H9 (cell line): ENCODE results near the gene CAMTA1. TPM values are rescaled to one million over a fixed set of nuclear protein-coding genes. Genes with fewer than 3 reads are reported as not detected.
"Not testable (repeated sequence)": the region's sequence is repeated elsewhere in the genome, so short reads cannot be mapped to it uniquely, and the experiment has no call there.

Source experiments
- DNase-seq: peaks from one replicate; pipeline ENCODE4 v3.0.0-alpha.2; 2017
- H2AFZ ChIP-seq: one replicate; pipeline ENCODE4 v1.6.1; 2013; ENCODE audit warnings: mild to moderate bottlenecking, low read length, control low read depth, moderate library complexity
- H2AK5ac ChIP-seq: 2 replicates; pipeline ENCODE4 v1.6.1; 2013; ENCODE audit warnings: low read length, control low read depth, mixed read lengths; ENCODE audit not compliant: insufficient read length
- H2BK120ac ChIP-seq: one replicate; pipeline ENCODE4 v1.6.1; 2013; ENCODE audit warnings: low read depth, mild to moderate bottlenecking, low read length, control low read depth, inconsistent platforms; ENCODE audit not compliant: poor library complexity, severe bottlenecking
- H2BK12ac ChIP-seq: 2 replicates; pipeline ENCODE4 v1.6.1; 2013; ENCODE audit warnings: low read length, control low read depth, mixed read lengths, low read depth; ENCODE audit not compliant: insufficient read length
- H2BK15ac ChIP-seq: 2 replicates; pipeline ENCODE4 v1.6.1; 2013; ENCODE audit warnings: low read depth, low read length, control low read depth
- H2BK20ac ChIP-seq: one replicate; pipeline ENCODE4 v1.6.1; 2013; ENCODE audit warnings: low read depth, mild to moderate bottlenecking, low read length, control low read depth, inconsistent platforms; ENCODE audit not compliant: poor library complexity, severe bottlenecking
- H2BK5ac ChIP-seq: 2 replicates; pipeline ENCODE4 v1.6.1; 2013; ENCODE audit warnings: low read length, control low read depth, mixed read lengths; ENCODE audit not compliant: insufficient read length
- H3K14ac ChIP-seq: 2 replicates; pipeline ENCODE4 v1.6.1; 2013; ENCODE audit warnings: low read length, control low read depth; ENCODE audit not compliant: insufficient read depth
- H3K18ac ChIP-seq: 2 replicates; pipeline ENCODE4 v1.6.1; 2013; ENCODE audit warnings: low read depth, mild to moderate bottlenecking, mixed read lengths, low read length, control low read depth; ENCODE audit not compliant: insufficient read length
- H3K23ac ChIP-seq: 2 replicates; pipeline ENCODE4 v1.6.1; 2013; ENCODE audit warnings: low read length, control low read depth, mixed read lengths, low read depth; ENCODE audit not compliant: insufficient read length
- H3K23me2 ChIP-seq: 2 replicates; pipeline ENCODE4 v1.6.1; 2013; ENCODE audit warnings: low read depth, mild to moderate bottlenecking, mixed read lengths, low read length, control low read depth; ENCODE audit not compliant: insufficient read length, poor library complexity, severe bottlenecking
- H3K27ac ChIP-seq: 2 replicates; pipeline ENCODE4 v1.5.1; 2013; ENCODE audit warnings: low read length, control low read depth, mixed read lengths, low read depth; ENCODE audit not compliant: insufficient read length
- H3K27me3 ChIP-seq: 2 replicates; pipeline ENCODE4 v1.6.1; 2013; ENCODE audit warnings: low read length, control low read depth, inconsistent platforms; ENCODE audit not compliant: insufficient read depth
- H3K4ac ChIP-seq: 2 replicates; pipeline ENCODE4 v1.6.1; 2013; ENCODE audit warnings: low read depth, mild to moderate bottlenecking, control low read depth, inconsistent platforms, low read length, moderate library complexity
- H3K4me1 ChIP-seq: 2 replicates; pipeline ENCODE4 v1.6.1; 2013; ENCODE audit warnings: low read length, control low read depth, inconsistent platforms; ENCODE audit not compliant: insufficient read depth
- H3K4me2 ChIP-seq: 2 replicates; pipeline ENCODE4 v1.6.1; 2013; ENCODE audit warnings: low read length, control low read depth, mixed read lengths; ENCODE audit not compliant: insufficient read length, insufficient read depth
- H3K56ac ChIP-seq: 2 replicates; pipeline ENCODE4 v1.6.1; 2013; ENCODE audit warnings: low read depth, mild to moderate bottlenecking, mixed read lengths, low read length, control low read depth; ENCODE audit not compliant: insufficient read length
- H3K79me1 ChIP-seq: 2 replicates; pipeline ENCODE4 v1.6.1; 2013; ENCODE audit warnings: low read depth, mild to moderate bottlenecking, moderate library complexity, low read length, control low read depth, inconsistent platforms; ENCODE audit not compliant: insufficient read depth, poor library complexity, severe bottlenecking
- H3K79me2 ChIP-seq: 2 replicates; pipeline ENCODE4 v1.6.1; 2013; ENCODE audit warnings: low read length, control low read depth, inconsistent platforms; ENCODE audit not compliant: insufficient read depth
- H3K9ac ChIP-seq: 2 replicates; pipeline ENCODE4 v1.6.1; 2013; ENCODE audit warnings: low read length, control low read depth, mixed read lengths; ENCODE audit not compliant: insufficient read length; ENCODE audit errors: extremely low read depth
- H3K9me3 ChIP-seq: one replicate; pipeline ENCODE4 v1.6.1; 2013; ENCODE audit warnings: low read depth, low read length, inconsistent platforms; ENCODE audit not compliant: control insufficient read depth
- H3T11ph ChIP-seq: one replicate; pipeline ENCODE4 v1.6.1; 2013; ENCODE audit warnings: mild to moderate bottlenecking, low read length, control low read depth, inconsistent platforms
- H4K20me1 ChIP-seq: one replicate; pipeline ENCODE4 v1.6.1; 2013; ENCODE audit not compliant: control insufficient read depth, insufficient read length, insufficient read depth
- H4K5ac ChIP-seq: 2 replicates; pipeline ENCODE4 v1.6.1; 2013; ENCODE audit warnings: low read depth, mild to moderate bottlenecking, mixed read lengths, low read length, control low read depth; ENCODE audit not compliant: insufficient read length
- H4K8ac ChIP-seq: replicated peaks from 2 replicates; pipeline ENCODE4 v1.6.1; 2013; ENCODE audit warnings: low read length, control low read depth, mixed read lengths, low read depth; ENCODE audit not compliant: insufficient read length
- H4K91ac ChIP-seq: 2 replicates; pipeline ENCODE4 v1.6.1; 2013; ENCODE audit warnings: low read depth, mild to moderate bottlenecking, moderate library complexity, mixed read lengths, low read length, control low read depth; ENCODE audit not compliant: insufficient read length
- H3K27ac Mint-ChIP-seq, 3 experiments: 2 replicates in 2 of 3; 3 replicates in 1 of 3; pipeline ENCODE4 v1.8.0; 2020 to 2021; ENCODE audit warnings: mixed read lengths in 3 of 3, mild to moderate bottlenecking in 1 of 3, moderate library complexity in 1 of 3
- H3K27me3 Mint-ChIP-seq: 2 replicates; pipeline ENCODE4 v1.8.0; 2021; ENCODE audit warnings: low read depth, mild to moderate bottlenecking, moderate library complexity, mixed read lengths
- H3K36me3 Mint-ChIP-seq, 3 experiments: 2 replicates in 2 of 3; 3 replicates in 1 of 3; pipeline ENCODE4 v1.8.0; 2020 to 2021; ENCODE audit warnings: low read depth in 3 of 3, mixed read lengths in 3 of 3; ENCODE audit not compliant: insufficient read depth in 1 of 3
- H3K4me1 Mint-ChIP-seq, 2 experiments: 2 replicates each; pipeline ENCODE4 v1.8.0; 2020; ENCODE audit warnings: mixed read lengths in 2 of 2
- H3K4me3 Mint-ChIP-seq, 2 experiments: 2 replicates in 1 of 2; 3 replicates in 1 of 2; pipeline ENCODE4 v1.8.0; 2020 to 2021; ENCODE audit warnings: mild to moderate bottlenecking in 2 of 2, mixed read lengths in 2 of 2, moderate library complexity in 1 of 2
- H3K9me3 Mint-ChIP-seq, 2 experiments: 2 replicates in 1 of 2; 3 replicates in 1 of 2; pipeline ENCODE4 v1.8.0; 2020; ENCODE audit warnings: mild to moderate bottlenecking in 2 of 2, mixed read lengths in 2 of 2, moderate library complexity in 1 of 2
- WGBS: extraction: QIAGEN DNeasy Blood & Tissue Kit; methylation state at CpG from one replicate; pipeline ENCODE4 v1.1.7; 2013; ENCODE audit warnings: missing lambda C conversion rate, low lambda C conversion rate, mixed read lengths; ENCODE audit not compliant: insufficient read length; ENCODE audit errors: extremely low coverage; 5-methylcytosine and 5-hydroxymethylcytosine counted together
- total RNA-seq: library from RNA; stranded (reverse); gene quantifications from 2 replicates; pipeline ENCODE4 v1.2.1, GENCODE V29; 2021
- TF ChIP-seq, protein P1 (sequence below): fragments of 200-600 bp; sonication (generic); conservative IDR thresholded peaks from 3 replicates; pipeline ENCODE4 v1.8.0; 2021; ENCODE audit warnings: antibody characterized with exemption, mild to moderate bottlenecking

CAMTA1 gene
- total RNA-seq, 1 experiment from 2014 or later: 115 TPM

GRCh38 chr1:7410156-7410555, 624.9 kb downstream of the CAMTA1 start:
- Histone ChIP-seq H3K23me2 (no peaks in the 10 kb centered on the region), H4K91ac (no peak overlapping the region), H2BK5ac (no peak overlapping the region), H3K27me3 (no peaks in the 10 kb centered on the region), H2BK12ac (no peak overlapping the region), H3K23ac (no peak overlapping the region), H3T11ph (no peak overlapping the region), H4K20me1 (no peaks in the 10 kb centered on the region), H2BK120ac (no peak overlapping the region), H4K5ac (no peak overlapping the region), H3K9ac (no peak overlapping the region), H2AFZ (no peak overlapping the region), H3K18ac (no peak overlapping the region), H3K79me2 (no peaks in the 10 kb centered on the region), H3K4me2 (no peak overlapping the region), H2AK5ac (no peak overlapping the region), H3K27ac (no peak overlapping the region), H3K4me1 (peaks cover 2% of the 10 kb centered on the region; the same call in 1 of the 2 replicates), H4K8ac (no peak overlapping the region), H3K4ac (no peak overlapping the region), H3K9me3 (no peaks in the 10 kb centered on the region), H3K14ac (no peak overlapping the region), H3K79me1 (no peaks in the 10 kb centered on the region), H2BK20ac (no peak overlapping the region), H3K56ac (no peak overlapping the region), H2BK15ac (no peak overlapping the region)
- peak; percentile 15 for DNase-seq
- H3K9me3 Mint-ChIP-seq: no peaks in the 10 kb centered on the region
- TF ChIP-seq, protein P1, sequence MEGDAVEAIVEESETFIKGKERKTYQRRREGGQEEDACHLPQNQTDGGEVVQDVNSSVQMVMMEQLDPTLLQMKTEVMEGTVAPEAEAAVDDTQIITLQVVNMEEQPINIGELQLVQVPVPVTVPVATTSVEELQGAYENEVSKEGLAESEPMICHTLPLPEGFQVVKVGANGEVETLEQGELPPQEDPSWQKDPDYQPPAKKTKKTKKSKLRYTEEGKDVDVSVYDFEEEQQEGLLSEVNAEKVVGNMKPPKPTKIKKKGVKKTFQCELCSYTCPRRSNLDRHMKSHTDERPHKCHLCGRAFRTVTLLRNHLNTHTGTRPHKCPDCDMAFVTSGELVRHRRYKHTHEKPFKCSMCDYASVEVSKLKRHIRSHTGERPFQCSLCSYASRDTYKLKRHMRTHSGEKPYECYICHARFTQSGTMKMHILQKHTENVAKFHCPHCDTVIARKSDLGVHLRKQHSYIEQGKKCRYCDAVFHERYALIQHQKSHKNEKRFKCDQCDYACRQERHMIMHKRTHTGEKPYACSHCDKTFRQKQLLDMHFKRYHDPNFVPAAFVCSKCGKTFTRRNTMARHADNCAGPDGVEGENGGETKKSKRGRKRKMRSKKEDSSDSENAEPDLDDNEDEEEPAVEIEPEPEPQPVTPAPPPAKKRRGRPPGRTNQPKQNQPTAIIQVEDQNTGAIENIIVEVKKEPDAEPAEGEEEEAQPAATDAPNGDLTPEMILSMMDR: no peak
- peak overlapping the region in 1 of 3 experiments; percentile 68; a peak in 2 of 7 replicates for H3K27ac Mint-ChIP-seq
- H3K27me3 Mint-ChIP-seq: no peaks in the 10 kb centered on the region
- H3K4me1 Mint-ChIP-seq: peaks cover 12 to 14% of the 10 kb centered on the region in 2 experiments
- WGBS: no CpG with 5 or more reads among the region's 10 CpGs
- no peaks in the 10 kb centered on the region for H3K36me3 Mint-ChIP-seq
- no peak overlapping the region; a peak in 1 of 5 replicates for H3K4me3 Mint-ChIP-seq

- H3K4me3 Mint-ChIP-seq, H3K4ac ChIP-seq, H2AFZ ChIP-seq, H4K91ac ChIP-seq, H2BK120ac ChIP-seq, H3K14ac ChIP-seq, H3K27ac Mint-ChIP-seq, H3K4me2 ChIP-seq, H3K9me3 ChIP-seq, H3K27me3 Mint-ChIP-seq, H2BK12ac ChIP-seq, H2AK5ac ChIP-seq, H3K27ac ChIP-seq, H2BK15ac ChIP-seq, H3K9ac ChIP-seq, H3K4me1 Mint-ChIP-seq, DNase-seq, H2BK5ac ChIP-seq, H3K79me1 ChIP-seq, H3K79me2 ChIP-seq, H4K20me1 ChIP-seq, H4K5ac ChIP-seq, H3K27me3 ChIP-seq, H4K8ac ChIP-seq, H3K56ac ChIP-seq, H3K23me2 ChIP-seq, H3T11ph ChIP-seq, H2BK20ac ChIP-seq, H3K4me1 ChIP-seq, H3K18ac ChIP-seq, H3K23ac ChIP-seq: not testable (repeated sequence)
- peaks cover 25 to 28% of the 10 kb centered on the region in 2 experiments for H3K9me3 Mint-ChIP-seq
- peaks cover 18 to 22% (median 21%) of the 10 kb centered on the region in 3 experiments for H3K36me3 Mint-ChIP-seq
- no CpG with 5 or more reads among the region's 12 CpGs for WGBS
These were observed 632.4 kb downstream of the CAMTA1 start for GRCh38 chr1:7417618-7418017.
